ENCODE results near the gene PGRMC2. TPM values are rescaled to one million over a fixed set of nuclear protein-coding genes. Genes with fewer than 3 reads are reported as not detected.

The PGRMC2 gene
- total RNA-seq, 1 experiment from 2014 or later, result 29.9 TPM

- no peak overlapping the region for H3K4me2 ChIP-seq (ENCODE audit: low read depth, low read length, poor library complexity, severe bottlenecking)
- H3K36me3 ChIP-seq (ENCODE audit: insufficient read depth, low read length), result peaks cover 7% of the 10 kb centered on the region; the same call in 1 of the 2 replicates
- H3K4me1 ChIP-seq (ENCODE audit: low read length), result no peaks in the 10 kb centered on the region
- H3K4me3 ChIP-seq (ENCODE audit: low read length), result no peak overlapping the region
- H3K9ac ChIP-seq (ENCODE audit: low read length), result no peak overlapping the region
- peak; percentile 81 for DNase-seq
- no peaks in the 10 kb centered on the region for H4K20me1 ChIP-seq (ENCODE audit: insufficient read depth, low read depth, low read length)
- no peaks in the 10 kb centered on the region for H3K27me3 ChIP-seq (ENCODE audit: low read length)
- H2AFZ ChIP-seq (ENCODE audit: low read length), result no peak overlapping the region
- H3K9me3 ChIP-seq (ENCODE audit: low read length), result no peaks in the 10 kb centered on the region
- H3K9me2 ChIP-seq (replicated peaks; ENCODE audit: insufficient read depth, low read length), result no peaks in the 10 kb centered on the region
- no peak overlapping the region for H3K27ac ChIP-seq (ENCODE audit: low read length)
- no peaks in the 10 kb centered on the region for H3K79me2 ChIP-seq (ENCODE audit: low read length)
Measured at GRCh38 chr4:128220286-128221235, 67.1 kb downstream of the PGRMC2 start.

Other genes with a start within 250 kb of the PGRMC2 start
- 45.9 and 62.8 TPM in 2 replicates for gene LARP1B, start 226.5 kb downstream of the PGRMC2 start, total RNA-seq (2014; rRNA removed; shearing (Covaris generic); ENCODE audit: low replicate concordance)

Data from Karpas-422 (cell line).